Stimulated activated effector memory CD8-positive, alpha-beta T cell treated with anti-CD3 and anti-CD28 coated beads, Interleukin-12 subunit alpha, Interleukin-12 subunit beta, amount 100 ng/mL, for 72 hours (primary cell): ENCODE measurements around the gene PCSK4.
A peak's percentile ranks its signal among the peaks of the same experiment; 100 is the strongest.

Source experiments
- ATAC-seq: fragments of 150-1000 bp; cut with Tn5 transposase; 2 replicates; pipeline ENCODE4 v1.10.0; 2021
- DNase-seq, 2 donors: peaks; one replicate each; pipeline ENCODE4 v3.0.0; 2021 to 2022; ENCODE audit warnings: low spot score in 2 of 2
- H3K27ac Mint-ChIP-seq: one replicate; pipeline ENCODE4 v1.8.0; 2022; ENCODE audit warnings: mild to moderate bottlenecking, mixed read lengths
- H3K36me3 Mint-ChIP-seq: one replicate; pipeline ENCODE4 v1.8.0; 2022; ENCODE audit warnings: mild to moderate bottlenecking, mixed read lengths
- H3K4me1 Mint-ChIP-seq: one replicate; pipeline ENCODE4 v1.8.0; 2022; ENCODE audit warnings: mixed read lengths
- H3K4me3 Mint-ChIP-seq: one replicate; pipeline ENCODE4 v1.8.0; 2022; ENCODE audit warnings: mild to moderate bottlenecking, mixed read lengths
- H3K9me3 Mint-ChIP-seq: one replicate; pipeline ENCODE4 v1.8.0; 2022; ENCODE audit warnings: mixed read lengths

The PCSK4 gene

GRCh38 chr19:1512671-1513498 is 22.7 kb upstream of the PCSK4 start, which contains the start of gene ADAMTSL5:
Gene ADAMTSL5 (minus strand): TSS chr19:1513019. CDS start chr19:1510943, 2,076 bp downstream.
- DNase-seq (peak; percentile 65 to 83), ATAC-seq (peak; percentile 92)
- H3K36me3 Mint-ChIP-seq: peaks cover 9% of the 10 kb centered on the region
- H3K4me1 Mint-ChIP-seq: peaks cover 25% of the 10 kb centered on the region
- H3K4me3 Mint-ChIP-seq: peak within 1 kb of the TSS; percentile 68
- peak within 1 kb of the TSS; percentile 37 for H3K27ac Mint-ChIP-seq
- H3K9me3 Mint-ChIP-seq: no peaks in the 10 kb centered on the region

- peak overlapping the region; percentile 68 for H3K4me3 Mint-ChIP-seq
- no peak overlapping the region for H3K27ac Mint-ChIP-seq
- H3K4me1 Mint-ChIP-seq: peaks cover 31% of the 10 kb centered on the region
- no peak for ATAC-seq
- no peak for DNase-seq
- H3K9me3 Mint-ChIP-seq: no peaks in the 10 kb centered on the region
- H3K36me3 Mint-ChIP-seq: peaks cover 14% of the 10 kb centered on the region
These were observed 21.5 kb upstream of the PCSK4 start for GRCh38 chr19:1511318-1512317.

DNA sequence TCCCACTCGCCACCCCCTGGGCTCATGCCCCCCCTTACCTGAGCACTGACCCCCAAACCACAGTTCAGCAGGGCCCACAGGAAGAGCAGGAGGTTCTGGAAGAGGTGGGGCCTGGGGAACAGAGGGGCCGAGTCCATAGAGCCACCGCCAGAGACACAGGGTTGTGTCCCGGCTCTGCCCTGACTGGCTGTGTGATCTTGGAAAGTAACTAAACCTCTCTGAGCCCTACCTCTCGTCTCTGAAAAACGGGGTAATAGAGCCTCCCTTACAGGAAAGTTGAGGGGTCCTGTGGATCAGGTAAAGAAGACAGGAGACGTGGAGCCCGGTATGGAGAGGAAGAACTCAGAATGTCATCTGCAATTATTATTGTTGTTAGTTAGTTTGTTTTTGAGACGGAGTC is 20.7 kb upstream of the PCSK4 start:
- no peaks in the 10 kb centered on the region for H3K9me3 Mint-ChIP-seq
- H3K36me3 Mint-ChIP-seq: peaks cover 14% of the 10 kb centered on the region
- H3K4me3 Mint-ChIP-seq: no peak overlapping the region
- H3K27ac Mint-ChIP-seq: no peak overlapping the region
- no peak for ATAC-seq
- DNase-seq: no peak
- peaks cover 37% of the 10 kb centered on the region for H3K4me1 Mint-ChIP-seq

GRCh38 chr19:1510442-1510806 is 20.3 kb upstream of the PCSK4 start:
- no peak overlapping the region for H3K27ac Mint-ChIP-seq
- no peaks in the 10 kb centered on the region for H3K9me3 Mint-ChIP-seq
- ATAC-seq (no peak), DNase-seq (no peak)
- no peak overlapping the region for H3K4me3 Mint-ChIP-seq
- H3K4me1 Mint-ChIP-seq: peaks cover 37% of the 10 kb centered on the region
- peaks cover 14% of the 10 kb centered on the region for H3K36me3 Mint-ChIP-seq

- H3K27ac Mint-ChIP-seq: peak overlapping the region; percentile 21
- H3K4me1 Mint-ChIP-seq: peaks cover 37% of the 10 kb centered on the region
- ATAC-seq: no peak
- peaks cover 14% of the 10 kb centered on the region for H3K36me3 Mint-ChIP-seq
- no peak for DNase-seq
- H3K9me3 Mint-ChIP-seq: no peaks in the 10 kb centered on the region
- no peak overlapping the region for H3K4me3 Mint-ChIP-seq
These were observed 19.7 kb upstream of the PCSK4 start for GRCh38 chr19:1509602-1510441.

- peaks cover 31% of the 10 kb centered on the region for H3K4me1 Mint-ChIP-seq
- ATAC-seq (no peak), DNase-seq (no peak)
- peak overlapping the region; percentile 82 for H3K4me3 Mint-ChIP-seq
- H3K36me3 Mint-ChIP-seq: peaks cover 6% of the 10 kb centered on the region
- no peak overlapping the region for H3K27ac Mint-ChIP-seq
- no peaks in the 10 kb centered on the region for H3K9me3 Mint-ChIP-seq
These were observed 18.3 kb upstream of the PCSK4 start for GRCh38 chr19:1508507-1508856.

GRCh38 chr19:1507763-1508506 is 17.8 kb upstream of the PCSK4 start:
- H3K4me3 Mint-ChIP-seq: peak overlapping the region; percentile 82
- H3K4me1 Mint-ChIP-seq: peaks cover 31% of the 10 kb centered on the region
- peaks cover 6% of the 10 kb centered on the region for H3K36me3 Mint-ChIP-seq

DNA sequence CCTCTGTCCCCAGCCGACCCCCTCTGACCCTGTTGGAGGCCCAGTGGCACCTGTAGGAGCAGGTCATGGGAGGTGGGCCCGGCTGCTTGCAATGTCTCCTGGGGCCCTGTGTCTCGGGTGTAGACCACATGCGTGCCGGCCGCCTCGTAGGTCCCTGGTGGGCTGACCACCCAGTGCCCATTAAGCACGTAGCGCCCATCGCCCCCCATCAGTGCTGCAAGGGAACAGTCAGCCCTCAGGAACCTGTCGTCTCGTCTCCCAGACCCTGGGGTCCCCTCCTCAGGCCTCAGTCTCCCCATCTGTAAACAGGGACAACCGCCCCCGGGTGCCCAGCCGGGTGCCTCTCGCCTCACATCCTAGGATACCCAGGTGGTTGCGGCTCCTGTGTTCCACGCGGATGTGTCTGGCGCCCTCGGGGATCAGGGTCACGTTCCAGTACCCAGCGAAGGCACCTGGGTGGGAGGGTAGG is 17.1 kb upstream of the PCSK4 start:
- no peak for DNase-seq
- no peak for ATAC-seq
- H3K36me3 Mint-ChIP-seq: peaks cover 6% of the 10 kb centered on the region
- H3K27ac Mint-ChIP-seq: peak overlapping the region; percentile 83
- H3K4me3 Mint-ChIP-seq: peak overlapping the region; percentile 82
- peaks cover 25% of the 10 kb centered on the region for H3K4me1 Mint-ChIP-seq
- no peaks in the 10 kb centered on the region for H3K9me3 Mint-ChIP-seq

More at GRCh38 chr19:1507763-1508506, 17.8 kb upstream of the PCSK4 start:
- DNase-seq (peak; percentile 70 to 93), ATAC-seq (peak; percentile 91)
- Mint-ChIP-seq H3K9me3 (no peaks in the 10 kb centered on the region), H3K27ac (peak overlapping the region; percentile 83)

DNA sequence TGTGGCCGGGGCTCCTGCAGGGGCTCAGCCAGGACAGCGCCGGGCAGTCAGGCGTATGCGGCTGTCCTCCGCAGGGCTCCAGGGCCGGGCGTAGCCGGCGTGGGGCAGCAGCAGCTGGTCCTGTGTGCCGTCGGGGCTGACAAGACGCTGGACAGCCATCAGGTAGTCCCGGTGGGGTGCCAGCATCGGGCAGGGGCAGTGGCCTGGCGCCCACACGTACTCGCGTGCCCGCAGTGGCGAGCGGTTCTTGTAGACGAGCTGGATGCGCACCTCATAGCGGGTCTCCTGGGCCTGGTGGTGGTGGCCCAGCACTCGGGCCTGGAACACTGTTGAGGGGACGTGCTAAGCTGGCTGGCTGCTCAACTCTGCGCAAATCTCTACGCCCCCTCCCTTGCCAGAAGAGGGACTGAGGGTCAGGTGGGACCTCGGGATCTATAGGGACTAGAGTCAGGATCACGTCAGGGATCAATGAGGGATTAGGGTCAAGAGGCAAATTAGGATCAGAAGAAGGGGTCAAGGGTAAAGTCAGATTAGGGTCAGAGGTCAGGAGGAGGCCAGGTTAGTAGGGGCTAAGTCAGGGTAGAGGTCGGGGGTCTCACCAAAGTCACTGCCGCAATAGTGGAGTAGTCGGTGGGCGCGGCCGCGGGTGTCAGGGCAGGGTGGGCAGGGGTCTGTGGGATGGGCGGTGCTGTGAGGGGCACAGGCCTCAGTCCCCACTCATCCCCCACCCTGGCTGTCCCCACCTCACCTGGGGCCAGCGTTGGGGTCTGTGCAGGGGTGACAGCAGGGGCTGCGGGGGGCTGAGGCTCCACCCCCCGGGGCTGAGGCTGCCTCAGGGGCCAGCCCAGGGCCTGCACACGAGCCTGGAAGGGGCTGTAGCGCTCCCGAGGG is 16.1 kb upstream of the PCSK4 start:
- Mint-ChIP-seq H3K36me3 (peaks cover 6% of the 10 kb centered on the region), H3K27ac (no peak overlapping the region), H3K4me1 (peaks cover 24% of the 10 kb centered on the region), H3K4me3 (no peak overlapping the region), H3K9me3 (no peaks in the 10 kb centered on the region)
- DNase-seq (no peak), ATAC-seq (no peak)

- Mint-ChIP-seq H3K9me3 (no peaks in the 10 kb centered on the region), H3K4me1 (peaks cover 22% of the 10 kb centered on the region), H3K27ac (no peak overlapping the region), H3K4me3 (no peak overlapping the region), H3K36me3 (peaks cover 6% of the 10 kb centered on the region)
- ATAC-seq (no peak), DNase-seq (no peak)
These were observed 14.9 kb upstream of the PCSK4 start for GRCh38 chr19:1505012-1505411.

- no peak overlapping the region for H3K27ac Mint-ChIP-seq
- no peak for ATAC-seq
- no peak overlapping the region for H3K4me3 Mint-ChIP-seq
- peaks cover 6% of the 10 kb centered on the region for H3K36me3 Mint-ChIP-seq
- no peaks in the 10 kb centered on the region for H3K9me3 Mint-ChIP-seq
- DNase-seq: no peak
- peaks cover 15% of the 10 kb centered on the region for H3K4me1 Mint-ChIP-seq
These were observed 14.0 kb upstream of the PCSK4 start for GRCh38 chr19:1503925-1504773.

GRCh38 chr19:1503089-1503924 is 13.2 kb upstream of the PCSK4 start:
- Mint-ChIP-seq H3K4me1 (peaks cover 15% of the 10 kb centered on the region), H3K9me3 (no peaks in the 10 kb centered on the region), H3K36me3 (peaks cover 6% of the 10 kb centered on the region), H3K27ac (no peak overlapping the region), H3K4me3 (no peak overlapping the region)
- DNase-seq (peak; percentile 63 to 86), ATAC-seq (peak; percentile 65)
